ENCODE data around the gene ANO6. TPM values are rescaled to one million over a fixed set of nuclear protein-coding genes. Genes with fewer than 3 reads are reported as not detected.
"Not testable (repeated sequence)": the region's sequence is repeated elsewhere in the genome, so short reads cannot be mapped to it uniquely, and the experiment has no call there.

The ANO6 gene
- total and polyA plus RNA-seq, 5 donors = 14.4 to 51.0 (median 46.8) TPM

DNA sequence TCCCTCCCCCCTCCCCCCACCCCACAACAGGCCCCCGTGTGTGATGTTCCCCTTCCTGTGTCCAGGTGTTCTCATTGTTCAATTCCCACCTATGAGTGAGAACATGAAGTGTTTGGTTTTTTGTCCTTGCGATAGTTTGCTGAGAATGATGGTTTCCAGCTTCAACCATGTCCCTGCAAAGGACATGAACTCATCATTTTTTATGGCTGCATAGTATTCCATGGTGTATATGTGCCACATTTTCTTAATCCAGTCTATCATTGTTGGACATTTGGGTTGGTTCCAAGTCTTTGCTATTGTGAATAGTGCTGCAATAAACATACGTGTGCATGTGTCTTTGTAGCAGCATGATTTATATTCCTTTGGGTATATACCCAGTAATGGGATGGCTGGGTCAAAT, 101.4 kb downstream of the ANO6 start:
- DNase-seq; H3K27ac ChIP-seq (ENCODE audit: low read length); intact Hi-C loops (cut with DNase I); ATAC-seq; H3K27me3 ChIP-seq (ENCODE audit: control insufficient read depth, insufficient read depth); H3K9me3 ChIP-seq (ENCODE audit: control insufficient read depth, low read length); H3K4me1 ChIP-seq (ENCODE audit: control insufficient read depth, insufficient read depth, low read length); H3K4me3 ChIP-seq (ENCODE audit: low read length): not testable (repeated sequence)
- WGBS = 98% methylated on average over 2 of the region's 3 CpGs

DNA sequence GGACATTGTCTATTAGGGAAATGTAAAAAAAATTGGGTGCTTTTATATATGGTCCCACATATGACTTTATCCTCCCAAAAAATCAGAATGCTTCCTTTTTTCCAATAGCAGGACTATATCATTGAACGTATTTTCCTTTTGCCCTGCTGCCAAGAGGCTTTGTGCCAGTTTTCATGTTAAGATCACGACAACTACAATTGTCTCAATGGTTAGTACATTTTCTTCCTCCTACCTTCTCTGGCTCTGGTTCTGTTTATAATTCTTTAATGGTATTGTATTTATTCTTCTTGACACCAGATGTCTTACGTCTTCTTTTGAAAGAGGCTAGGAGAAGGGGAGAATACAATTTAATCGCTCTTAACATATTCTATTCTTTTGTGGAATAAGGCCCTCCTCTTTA, 106.9 kb downstream of the ANO6 start:
- DNase-seq = no peak
- WGBS = 59% methylated on average over 4 of the region's 4 CpGs
- Histone ChIP-seq H3K4me3 (ENCODE audit: low read length) (no peak overlapping the region), H3K27me3 (ENCODE audit: control insufficient read depth, insufficient read depth) (no peaks in the 10 kb centered on the region), H3K4me1 (ENCODE audit: control insufficient read depth, insufficient read depth, low read length) (peaks cover 4% of the 10 kb centered on the region), H3K9me3 (ENCODE audit: control insufficient read depth, low read length) (no peaks in the 10 kb centered on the region), H3K27ac (ENCODE audit: low read length) (no peak overlapping the region)
- ATAC-seq = no peak
- intact Hi-C loops (cut with DNase I) = no loop called here

DNA sequence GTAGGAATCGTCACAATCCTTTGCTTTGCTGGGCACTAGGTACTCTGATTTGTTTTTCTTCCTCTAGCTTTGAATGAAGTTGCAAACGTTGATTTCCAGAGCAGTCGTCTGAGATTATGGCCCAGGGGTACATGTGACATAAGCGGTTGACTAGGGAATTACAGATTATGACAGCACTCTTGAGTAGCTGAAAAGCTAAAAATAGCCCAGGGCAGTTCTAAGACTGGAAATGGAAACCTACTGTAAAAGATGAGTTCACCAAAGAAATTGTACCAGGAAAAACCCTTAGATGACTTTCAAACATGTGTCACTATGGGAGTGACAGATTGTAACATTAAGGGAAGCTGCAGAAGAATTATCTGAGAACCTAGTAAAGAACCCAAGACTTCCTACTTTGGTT, 108.5 kb downstream of the ANO6 start:
- no peak overlapping the region for H3K27ac ChIP-seq (ENCODE audit: low read length)
- H3K27me3 ChIP-seq (ENCODE audit: control insufficient read depth, insufficient read depth) = no peaks in the 10 kb centered on the region
- intact Hi-C loops (cut with DNase I) = no loop called here
- 21% methylated on average over 4 of the region's 4 CpGs for WGBS
- no peak overlapping the region for H3K4me3 ChIP-seq (ENCODE audit: low read length)
- ATAC-seq (no peak), DNase-seq (no peak)
- no peaks in the 10 kb centered on the region for H3K9me3 ChIP-seq (ENCODE audit: control insufficient read depth, low read length)
- peaks cover 6% of the 10 kb centered on the region for H3K4me1 ChIP-seq (ENCODE audit: control insufficient read depth, insufficient read depth, low read length)

DNA sequence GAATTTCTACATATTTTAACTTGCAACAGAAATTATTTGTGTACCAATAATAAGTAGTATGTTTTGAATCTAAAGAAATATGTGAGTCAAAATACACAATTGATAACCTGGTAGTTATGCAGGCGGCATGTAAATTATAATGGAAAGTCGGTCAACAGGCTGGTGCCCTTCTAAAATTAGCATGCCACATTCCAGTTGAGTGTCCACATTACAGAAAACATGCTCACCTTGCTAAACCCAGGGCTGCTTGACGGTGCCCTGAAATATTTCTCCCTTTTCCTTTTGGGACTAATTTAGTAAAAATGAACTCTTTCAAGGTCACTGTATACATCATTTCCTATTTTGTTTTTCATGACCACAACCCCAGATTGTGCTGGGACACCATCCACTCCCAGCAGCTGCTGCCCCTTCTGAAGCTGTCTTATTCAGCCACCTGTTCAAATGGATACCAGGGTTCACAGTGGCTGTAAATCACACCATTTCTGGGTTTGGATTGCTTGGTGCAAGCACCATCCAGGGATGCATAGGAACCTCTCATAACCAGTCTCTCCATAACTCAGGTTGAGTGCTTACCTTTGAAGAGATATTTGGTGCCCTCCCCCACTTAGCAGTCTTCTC, 110.6 kb downstream of the ANO6 start:
- 68% methylated on average over 3 of the region's 3 CpGs for WGBS
- Histone ChIP-seq H3K4me3 (ENCODE audit: low read length) (no peak overlapping the region), H3K27ac (ENCODE audit: low read length) (no peak overlapping the region), H3K9me3 (ENCODE audit: control insufficient read depth, low read length) (no peaks in the 10 kb centered on the region), H3K4me1 (ENCODE audit: control insufficient read depth, insufficient read depth, low read length) (peaks cover 6% of the 10 kb centered on the region), H3K27me3 (ENCODE audit: control insufficient read depth, insufficient read depth) (no peaks in the 10 kb centered on the region)
- DNase-seq (no peak), ATAC-seq (no peak)
- intact Hi-C loops (cut with DNase I) = no loop called here

DNA sequence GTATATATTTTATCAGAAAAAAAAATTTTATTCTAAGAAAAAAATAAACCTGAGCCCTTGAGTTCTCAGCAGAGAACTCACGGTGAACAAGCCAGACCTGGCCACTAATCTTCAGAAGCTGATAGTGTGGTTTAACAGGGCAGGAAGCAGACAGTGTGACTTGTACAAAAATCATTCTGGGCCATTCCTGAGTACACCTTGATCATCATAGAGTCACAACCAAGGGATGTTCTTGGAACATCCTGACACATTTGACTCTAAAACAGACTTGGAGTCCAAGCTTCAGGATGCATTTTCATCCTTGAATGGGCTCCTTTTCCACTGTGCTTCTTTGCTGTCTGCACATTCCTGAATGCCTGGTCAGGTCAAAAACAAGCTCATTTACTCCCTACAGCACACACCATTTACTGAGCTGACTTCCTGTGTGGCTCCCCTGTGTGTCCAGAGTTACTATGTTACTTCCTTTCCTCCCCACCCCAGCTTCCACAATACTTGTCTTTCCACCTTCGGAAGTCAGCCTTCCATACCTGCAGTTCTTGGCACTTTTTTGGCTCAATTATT, 112.0 kb downstream of the ANO6 start:
- intact Hi-C loops (cut with DNase I) = no loop called here

DNA sequence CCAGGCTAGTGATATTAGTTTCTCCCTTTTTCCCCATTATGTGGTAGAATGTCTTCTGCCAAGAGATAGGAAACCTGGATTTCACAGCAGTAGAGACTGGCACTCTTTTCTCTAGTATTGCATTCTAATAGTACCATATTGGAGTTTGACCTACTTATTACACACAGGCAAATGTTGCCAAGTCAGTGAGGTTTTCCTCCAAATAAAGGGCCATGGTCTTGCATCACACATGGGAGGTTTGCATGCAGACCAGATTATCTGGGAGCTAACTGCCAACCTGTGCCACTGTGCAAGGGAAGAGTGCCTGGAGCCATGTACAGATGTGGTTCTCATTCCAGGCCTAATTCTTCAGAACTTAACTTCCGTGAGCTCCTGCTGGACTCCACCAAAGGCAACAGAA, 113.3 kb downstream of the ANO6 start:
- ATAC-seq (peak in 1 of 2 donors; percentile 64), DNase-seq (no peak)
- Histone ChIP-seq H3K4me3 (ENCODE audit: low read length) (no peak overlapping the region), H3K27ac (ENCODE audit: low read length) (no peak overlapping the region), H3K4me1 (ENCODE audit: control insufficient read depth, insufficient read depth, low read length) (peaks cover 6% of the 10 kb centered on the region), H3K9me3 (ENCODE audit: control insufficient read depth, low read length) (no peaks in the 10 kb centered on the region), H3K27me3 (ENCODE audit: control insufficient read depth, insufficient read depth) (no peaks in the 10 kb centered on the region)
- intact Hi-C loops (cut with DNase I) = no loop called here
- 85% methylated on average over 1 of the region's 1 CpG for WGBS

More for the DNA sequence above, 112.0 kb downstream of the ANO6 start:
- Histone ChIP-seq H3K27ac (ENCODE audit: low read length) (no peak overlapping the region), H3K4me1 (ENCODE audit: control insufficient read depth, insufficient read depth, low read length) (peaks cover 6% of the 10 kb centered on the region), H3K9me3 (ENCODE audit: control insufficient read depth, low read length) (no peaks in the 10 kb centered on the region), H3K27me3 (ENCODE audit: control insufficient read depth, insufficient read depth) (no peaks in the 10 kb centered on the region), H3K4me3 (ENCODE audit: low read length) (no peak overlapping the region)
- 77% methylated on average over 2 of the region's 2 CpGs for WGBS
- no peak for DNase-seq
- no peak for ATAC-seq

DNA sequence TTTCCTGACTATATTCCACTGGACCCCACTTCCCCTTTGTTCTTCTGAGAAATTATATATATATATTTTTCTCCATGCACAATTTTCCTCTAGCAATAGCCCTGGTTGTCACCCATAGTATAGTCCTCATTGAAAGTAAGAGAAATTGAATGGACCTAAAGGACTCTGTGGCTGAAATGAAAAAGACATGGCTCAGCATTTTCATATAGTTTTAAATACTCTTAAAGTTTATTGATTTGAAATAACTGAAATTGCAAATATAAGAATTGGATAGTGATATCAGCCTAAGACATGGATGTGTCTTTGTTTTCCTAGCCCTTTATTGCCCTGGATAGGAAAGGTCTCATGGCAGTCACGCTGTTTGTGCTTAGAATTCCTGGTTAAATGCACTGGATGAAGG, 113.8 kb downstream of the ANO6 start:
- H3K4me1 ChIP-seq (ENCODE audit: control insufficient read depth, insufficient read depth, low read length) = peaks cover 6% of the 10 kb centered on the region
- H3K27ac ChIP-seq (ENCODE audit: low read length) = no peak overlapping the region
- no peak overlapping the region for H3K4me3 ChIP-seq (ENCODE audit: low read length)
- 95% methylated on average over 1 of the region's 1 CpG for WGBS
- H3K27me3 ChIP-seq (ENCODE audit: control insufficient read depth, insufficient read depth) = no peaks in the 10 kb centered on the region
- no peak for DNase-seq
- no peaks in the 10 kb centered on the region for H3K9me3 ChIP-seq (ENCODE audit: control insufficient read depth, low read length)
- intact Hi-C loops (cut with DNase I) = no loop called here
- no peak for ATAC-seq

DNA sequence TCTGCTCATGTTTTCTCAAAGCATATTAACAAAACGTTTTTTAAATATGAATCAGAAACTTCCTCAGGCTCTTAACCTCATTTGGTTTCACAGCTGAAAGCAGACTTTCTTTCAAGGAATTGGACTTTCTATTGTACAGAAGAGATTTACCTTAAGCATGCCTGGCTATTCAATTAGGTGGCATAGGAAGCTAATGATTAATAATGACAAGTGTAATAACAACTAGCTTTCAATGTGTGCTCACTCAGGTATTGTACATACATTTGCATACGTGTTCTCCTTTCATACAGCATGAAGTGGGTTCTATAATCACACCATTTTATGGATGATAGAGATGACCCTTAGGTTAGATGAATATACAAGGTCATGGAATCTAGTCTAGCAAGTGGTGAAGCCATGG, 115.7 kb downstream of the ANO6 start:
- no peaks in the 10 kb centered on the region for H3K27me3 ChIP-seq (ENCODE audit: control insufficient read depth, insufficient read depth)
- DNase-seq (no peak), ATAC-seq (no peak)
- intact Hi-C loops (cut with DNase I) = no loop called here
- no peak overlapping the region for H3K27ac ChIP-seq (ENCODE audit: low read length)
- no peak overlapping the region for H3K4me3 ChIP-seq (ENCODE audit: low read length)
- peaks cover 5% of the 10 kb centered on the region for H3K4me1 ChIP-seq (ENCODE audit: control insufficient read depth, insufficient read depth, low read length)
- WGBS = 68% methylated on average over 2 of the region's 2 CpGs
- H3K9me3 ChIP-seq (ENCODE audit: control insufficient read depth, low read length) = no peaks in the 10 kb centered on the region

DNA sequence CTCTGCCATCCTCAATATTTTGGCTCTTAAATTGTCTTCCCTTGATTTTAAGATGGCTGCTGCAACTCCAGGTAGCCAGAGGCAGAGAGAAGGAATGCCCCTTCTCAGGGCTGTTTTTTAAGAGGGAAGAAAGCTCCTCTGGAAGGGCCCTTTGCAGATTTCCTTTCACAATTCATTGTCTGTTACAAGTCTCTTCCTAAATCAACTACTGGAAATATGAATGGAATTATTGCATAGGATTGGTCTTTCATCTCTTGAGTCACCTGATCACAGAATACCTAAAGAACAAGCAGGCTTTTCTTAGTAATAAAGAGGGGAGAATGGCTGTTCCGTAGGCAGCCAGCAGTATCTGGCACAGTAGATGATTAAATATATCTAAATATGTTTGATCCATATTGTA, 118.5 kb downstream of the ANO6 start:
- Histone ChIP-seq H3K4me1 (ENCODE audit: control insufficient read depth, insufficient read depth, low read length) (peaks cover 2% of the 10 kb centered on the region), H3K4me3 (ENCODE audit: low read length) (no peak overlapping the region), H3K27ac (ENCODE audit: low read length) (no peak overlapping the region), H3K27me3 (ENCODE audit: control insufficient read depth, insufficient read depth) (no peaks in the 10 kb centered on the region), H3K9me3 (ENCODE audit: control insufficient read depth, low read length) (no peaks in the 10 kb centered on the region)
- DNase-seq (no peak), ATAC-seq (no peak)
- intact Hi-C loops (cut with DNase I) = no loop called here
- 89% methylated on average over 1 of the region's 1 CpG for WGBS

DNA sequence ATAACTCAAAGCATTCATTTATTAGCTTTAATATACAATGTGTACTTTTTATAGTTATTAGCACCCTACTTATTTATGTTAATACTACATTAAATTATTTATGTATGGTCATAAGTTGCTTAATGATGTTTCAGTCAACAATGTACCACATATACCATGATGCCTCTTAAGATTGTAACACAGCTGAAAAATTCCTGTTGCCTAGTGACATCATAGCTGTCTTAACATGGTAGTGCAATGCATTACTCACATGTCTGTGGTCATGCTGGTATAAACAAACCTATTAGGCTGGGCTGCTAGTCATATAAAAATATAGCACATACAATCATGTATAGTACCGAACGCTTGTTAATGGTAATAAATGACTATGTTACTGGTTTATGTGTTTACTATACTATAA, 120.4 kb downstream of the ANO6 start:
- intact Hi-C loops (cut with DNase I) = no loop called here
- peaks cover 2% of the 10 kb centered on the region for H3K4me1 ChIP-seq (ENCODE audit: control insufficient read depth, insufficient read depth, low read length)
- no peak for DNase-seq
- no peak overlapping the region for H3K4me3 ChIP-seq (ENCODE audit: low read length)
- no peaks in the 10 kb centered on the region for H3K9me3 ChIP-seq (ENCODE audit: control insufficient read depth, low read length)
- no peak for ATAC-seq
- no peaks in the 10 kb centered on the region for H3K27me3 ChIP-seq (ENCODE audit: control insufficient read depth, insufficient read depth)
- H3K27ac ChIP-seq (ENCODE audit: low read length) = no peak overlapping the region
- WGBS = 89% methylated on average over 2 of the region's 2 CpGs

DNA sequence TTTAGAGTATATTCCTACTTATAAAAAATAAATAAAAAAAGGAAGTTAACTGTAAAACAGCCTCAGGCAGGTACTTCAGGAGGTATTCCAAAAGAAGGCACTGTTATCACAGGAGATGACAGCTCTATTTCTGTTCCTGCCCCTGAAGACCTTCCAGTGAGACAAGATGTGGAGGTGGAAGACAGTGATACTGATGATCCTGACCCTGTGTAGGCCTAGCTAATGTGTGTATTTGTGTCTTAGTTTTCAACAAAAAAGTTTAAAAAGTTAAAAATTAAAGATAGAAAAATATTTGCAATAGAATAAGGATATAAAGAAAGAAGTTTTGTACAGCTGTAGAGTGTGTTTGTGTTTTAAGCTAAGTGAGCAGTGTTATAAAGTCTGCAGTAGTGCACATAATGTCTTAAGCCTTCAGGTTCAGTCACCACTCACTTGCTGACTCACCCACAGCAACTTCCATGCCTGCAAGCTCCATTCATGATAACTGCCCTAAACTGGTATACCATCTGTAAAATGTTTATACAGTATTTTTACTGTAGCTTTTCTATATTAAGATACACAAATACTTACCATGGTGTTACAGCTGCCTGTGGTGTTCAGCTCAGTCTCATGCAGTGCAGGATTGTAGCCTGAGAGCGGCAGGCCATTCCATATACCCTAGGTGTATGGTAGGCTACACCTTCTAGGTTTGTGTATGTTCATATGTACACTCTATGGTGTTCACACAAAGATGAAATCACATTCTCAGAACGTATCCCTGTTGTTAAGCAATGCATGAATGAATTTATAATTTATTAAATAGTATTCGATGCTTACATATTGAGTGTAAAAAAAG, 121.1 kb downstream of the ANO6 start:
- Histone ChIP-seq H3K4me1 (ENCODE audit: control insufficient read depth, insufficient read depth, low read length) (peaks cover 2% of the 10 kb centered on the region), H3K27ac (ENCODE audit: low read length) (no peak overlapping the region), H3K27me3 (ENCODE audit: control insufficient read depth, insufficient read depth) (no peaks in the 10 kb centered on the region), H3K4me3 (ENCODE audit: low read length) (no peak overlapping the region), H3K9me3 (ENCODE audit: control insufficient read depth, low read length) (no peaks in the 10 kb centered on the region)
- peak in 1 of 2 donors; percentile 53 for ATAC-seq
- intact Hi-C loops (cut with DNase I) = no loop called here
- WGBS = 85% methylated on average over 3 of the region's 3 CpGs
- no peak for DNase-seq
